Amniotic epithelial cell (primary cell): Measurements from ENCODE around the gene B4GALNT3.

Source experiments
- DNase-seq: peaks from one replicate; pipeline ENCODE4 v3.0.0-alpha.2; 2010; ENCODE audit warnings: low read depth

The B4GALNT3 gene

GRCh38 chr12:509500-509899, 49.8 kb downstream of the B4GALNT3 start:
- peak; percentile 12 for DNase-seq

- DNase-seq = no peak
Measured at GRCh38 chr12:510071-510825, 50.5 kb downstream of the B4GALNT3 start.

GRCh38 chr12:512933-513332, 53.2 kb downstream of the B4GALNT3 start:
- DNase-seq = no peak

GRCh38 chr12:513446-513845, 53.7 kb downstream of the B4GALNT3 start:
- DNase-seq = no peak

GRCh38 chr12:517538-517937, 57.8 kb downstream of the B4GALNT3 start:
- DNase-seq = peak; percentile 26

- DNase-seq = no peak
Measured at GRCh38 chr12:520119-520518, 60.4 kb downstream of the B4GALNT3 start.

GRCh38 chr12:522692-523378, 63.1 kb downstream of the B4GALNT3 start:
- DNase-seq = no peak

GRCh38 chr12:524167-524951, 64.6 kb downstream of the B4GALNT3 start:
- DNase-seq = peak; percentile 42

GRCh38 chr12:526089-526488, 66.3 kb downstream of the B4GALNT3 start:
- no peak for DNase-seq

GRCh38 chr12:527241-527640, 67.5 kb downstream of the B4GALNT3 start:
- DNase-seq = no peak

GRCh38 chr12:527729-528128, 68.0 kb downstream of the B4GALNT3 start:
- DNase-seq = no peak

- peak; percentile 81 for DNase-seq
Measured at GRCh38 chr12:530308-530707, 70.6 kb downstream of the B4GALNT3 start.

- no peak for DNase-seq
Measured at GRCh38 chr12:530821-531220, 71.1 kb downstream of the B4GALNT3 start.

GRCh38 chr12:531951-532585, 72.3 kb downstream of the B4GALNT3 start:
- DNase-seq = peak; percentile 23

- peak; percentile 97 for DNase-seq
Measured at GRCh38 chr12:532908-533565, 73.3 kb downstream of the B4GALNT3 start.

- no peak for DNase-seq
Measured at GRCh38 chr12:533718-534117, 74.0 kb downstream of the B4GALNT3 start.

- no peak for DNase-seq
Measured at GRCh38 chr12:534216-534615, 74.5 kb downstream of the B4GALNT3 start.

- DNase-seq = no peak
Measured at GRCh38 chr12:535396-535795, 75.7 kb downstream of the B4GALNT3 start.

- DNase-seq = no peak
Measured at GRCh38 chr12:536751-537245, 77.1 kb downstream of the B4GALNT3 start.

GRCh38 chr12:537772-538171, 78.0 kb downstream of the B4GALNT3 start:
- DNase-seq = no peak

- DNase-seq = peak; percentile 33
Measured at GRCh38 chr12:538731-539539, 79.2 kb downstream of the B4GALNT3 start.
